ENCODE data around the gene PPFIA2.

DNA sequence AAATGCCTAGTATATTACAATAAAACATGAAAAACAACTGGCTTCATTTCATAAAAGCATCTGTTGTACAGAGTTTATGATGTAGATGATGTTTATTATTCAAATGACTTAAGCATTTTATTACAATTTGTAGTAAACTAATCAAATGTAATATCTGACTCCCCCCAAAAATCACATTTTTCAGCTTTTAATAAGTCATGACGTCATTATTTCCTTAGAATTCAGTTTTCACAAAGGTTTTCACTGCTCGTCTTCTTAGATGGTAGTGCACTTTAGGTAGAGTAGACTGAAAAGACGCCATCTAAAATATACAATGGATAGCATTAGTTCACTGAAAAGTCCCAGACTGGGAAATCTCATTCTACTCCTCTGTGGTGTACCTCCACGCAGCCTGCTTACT is 499.8 kb downstream of the PPFIA2 start:
- no peak for TF ChIP-seq POLR2AphosphoS5 (IDR thresholded peaks at IDR 0.05; ENCODE audit: low read depth, low read length)
- no peak for TF ChIP-seq POLR2A (IDR thresholded peaks at IDR 0.05; ENCODE audit: low read depth, low read length)

All from GM12892 (cell line).